ENCODE data around the gene CLCNKB. TPM values are rescaled to one million over a fixed set of nuclear protein-coding genes. Genes with fewer than 3 reads are reported as not detected.
A peak's percentile ranks its signal among the peaks of the same experiment; 100 is the strongest.

The CLCNKB gene
- total and polyA plus RNA-seq, 2 of the 13 experiments (the other 11 are each of a cell fraction or from before 2014, with no cell fraction given) = 0.04 TPM; not detected in 1

DNA sequence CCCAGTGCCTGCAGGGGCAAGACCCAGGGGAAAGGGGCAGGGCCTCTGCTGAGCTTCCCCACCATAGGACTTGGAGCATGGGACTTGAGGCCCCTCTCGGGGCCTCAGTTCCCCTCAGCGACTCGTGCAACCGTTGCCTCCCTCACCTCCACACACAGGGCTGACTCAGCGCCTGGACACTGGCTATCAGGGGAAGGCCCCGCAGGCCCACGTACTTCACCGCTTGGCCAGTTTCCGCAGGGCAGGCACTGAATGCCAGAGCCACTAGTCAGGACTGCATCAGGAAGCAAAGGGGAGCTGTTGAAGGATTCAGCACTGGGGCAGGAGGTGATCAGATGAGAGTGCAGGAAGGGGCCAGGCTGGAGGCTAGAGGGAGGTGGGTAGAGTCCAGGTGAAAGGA is 45.4 kb downstream of the CLCNKB start:
- Histone ChIP-seq H4K20me1 (ENCODE audit: insufficient read depth, low read length) (no peaks in the 10 kb centered on the region), H3K79me2 (ENCODE audit: insufficient read depth, low read length) (no peaks in the 10 kb centered on the region), H3K4me1 (ENCODE audit: insufficient read depth, low read length) (peaks cover 50% of the 10 kb centered on the region), H3K4me3 (replicated peaks in 1 of 3; ENCODE audit: insufficient read depth in 1 of 3, low read depth in 2 of 3, low read length in 3 of 3) (peak overlapping the region in 1 of 3 experiments; percentile 59; a peak in 1 of 6 replicates), H3K27me3 (ENCODE audit: control insufficient read depth in 1 of 2, insufficient read depth in 2 of 2, low read length in 2 of 2) (peaks cover 2 to 60% of the 10 kb centered on the region in 2 experiments; a peak in 4 of 5 replicates), H3K4me2 (ENCODE audit: low read depth, low read length) (peak overlapping the region; percentile 61; the same call in 1 of the 2 replicates), H3K36me3 (replicated peaks in 1 of 2; ENCODE audit: control insufficient read depth in 1 of 2, insufficient read depth in 2 of 2, low read length in 2 of 2) (no peaks in the 10 kb centered on the region), H3K9me3 (ENCODE audit: low read length) (no peaks in the 10 kb centered on the region), H3K9ac (ENCODE audit: insufficient read depth, low read depth, low read length) (peak overlapping the region; percentile 8; the same call in 1 of the 2 replicates), H3K27ac (ENCODE audit: extremely low read length, insufficient read depth, low read length) (no peak overlapping the region), H2AFZ (ENCODE audit: low read length) (no peak overlapping the region)
- no peak for FAIRE-seq
- no TSS peak for BruUV-seq (replicated peaks)
- ChIA-PET POLR2A (no interaction called here), CTCF (ENCODE audit: low intra/inter-chr PET ratio, low total read pairs) (no interaction called here)
- in situ Hi-C loops (cut with HindIII; ENCODE audit: extremely low pct_ligation_motif_present, low pct_unique_long_range_greater_than_20kb) (no loop called here), intact Hi-C loops (cut with micrococcal nuclease; ENCODE audit: unreplicated experiment) (no loop called here)
- DNase-seq (ENCODE audit: low spot score) = no peak
- WGBS (ENCODE audit: low lambda C conversion rate) = 6% methylated on average over 2 of the region's 9 CpGs
- peak; percentile 49; the same call in 2 of the 3 replicates for ATAC-seq
- TF ChIP-seq ZNF670 (CRISPR knock-in tag; IDR thresholded peaks at IDR 0.05; ENCODE audit: borderline replicate concordance) = no peak
- TF ChIP-seq RBM39 (IDR thresholded peaks at IDR 0.05; ENCODE audit: low read depth, low read length, poor library complexity, severe bottlenecking) = no peak
- no peak for TF ChIP-seq NCOA5 (CRISPR knock-in tag; IDR thresholded peaks at IDR 0.05)
- no peak for TF ChIP-seq ZNF616 (CRISPR knock-in tag; IDR thresholded peaks at IDR 0.05; ENCODE audit: low read depth)
- peak; percentile 28; the same call in 1 of the 2 replicates for TF ChIP-seq MAFF (IDR thresholded peaks at IDR 0.05; ENCODE audit: low read depth, low read length)
- TF ChIP-seq, protein P1, sequence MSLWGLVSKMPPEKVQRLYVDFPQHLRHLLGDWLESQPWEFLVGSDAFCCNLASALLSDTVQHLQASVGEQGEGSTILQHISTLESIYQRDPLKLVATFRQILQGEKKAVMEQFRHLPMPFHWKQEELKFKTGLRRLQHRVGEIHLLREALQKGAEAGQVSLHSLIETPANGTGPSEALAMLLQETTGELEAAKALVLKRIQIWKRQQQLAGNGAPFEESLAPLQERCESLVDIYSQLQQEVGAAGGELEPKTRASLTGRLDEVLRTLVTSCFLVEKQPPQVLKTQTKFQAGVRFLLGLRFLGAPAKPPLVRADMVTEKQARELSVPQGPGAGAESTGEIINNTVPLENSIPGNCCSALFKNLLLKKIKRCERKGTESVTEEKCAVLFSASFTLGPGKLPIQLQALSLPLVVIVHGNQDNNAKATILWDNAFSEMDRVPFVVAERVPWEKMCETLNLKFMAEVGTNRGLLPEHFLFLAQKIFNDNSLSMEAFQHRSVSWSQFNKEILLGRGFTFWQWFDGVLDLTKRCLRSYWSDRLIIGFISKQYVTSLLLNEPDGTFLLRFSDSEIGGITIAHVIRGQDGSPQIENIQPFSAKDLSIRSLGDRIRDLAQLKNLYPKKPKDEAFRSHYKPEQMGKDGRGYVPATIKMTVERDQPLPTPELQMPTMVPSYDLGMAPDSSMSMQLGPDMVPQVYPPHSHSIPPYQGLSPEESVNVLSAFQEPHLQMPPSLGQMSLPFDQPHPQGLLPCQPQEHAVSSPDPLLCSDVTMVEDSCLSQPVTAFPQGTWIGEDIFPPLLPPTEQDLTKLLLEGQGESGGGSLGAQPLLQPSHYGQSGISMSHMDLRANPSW (CRISPR knock-in tag; IDR thresholded peaks at IDR 0.05; ENCODE audit: borderline replicate concordance) = no peak
- TF ChIP-seq HNRNPL (IDR thresholded peaks at IDR 0.05; ENCODE audit: low read depth, low read length) = 0 out of 2 replicates have a peak, but pooled peaks have one; percentile 11
- TF ChIP-seq GPN1 (CRISPR knock-in tag; IDR thresholded peaks at IDR 0.05; ENCODE audit: borderline replicate concordance) = no peak
- TF ChIP-seq ZNF317 (CRISPR knock-in tag; IDR thresholded peaks at IDR 0.05) = no peak
- TF ChIP-seq, protein P2, sequence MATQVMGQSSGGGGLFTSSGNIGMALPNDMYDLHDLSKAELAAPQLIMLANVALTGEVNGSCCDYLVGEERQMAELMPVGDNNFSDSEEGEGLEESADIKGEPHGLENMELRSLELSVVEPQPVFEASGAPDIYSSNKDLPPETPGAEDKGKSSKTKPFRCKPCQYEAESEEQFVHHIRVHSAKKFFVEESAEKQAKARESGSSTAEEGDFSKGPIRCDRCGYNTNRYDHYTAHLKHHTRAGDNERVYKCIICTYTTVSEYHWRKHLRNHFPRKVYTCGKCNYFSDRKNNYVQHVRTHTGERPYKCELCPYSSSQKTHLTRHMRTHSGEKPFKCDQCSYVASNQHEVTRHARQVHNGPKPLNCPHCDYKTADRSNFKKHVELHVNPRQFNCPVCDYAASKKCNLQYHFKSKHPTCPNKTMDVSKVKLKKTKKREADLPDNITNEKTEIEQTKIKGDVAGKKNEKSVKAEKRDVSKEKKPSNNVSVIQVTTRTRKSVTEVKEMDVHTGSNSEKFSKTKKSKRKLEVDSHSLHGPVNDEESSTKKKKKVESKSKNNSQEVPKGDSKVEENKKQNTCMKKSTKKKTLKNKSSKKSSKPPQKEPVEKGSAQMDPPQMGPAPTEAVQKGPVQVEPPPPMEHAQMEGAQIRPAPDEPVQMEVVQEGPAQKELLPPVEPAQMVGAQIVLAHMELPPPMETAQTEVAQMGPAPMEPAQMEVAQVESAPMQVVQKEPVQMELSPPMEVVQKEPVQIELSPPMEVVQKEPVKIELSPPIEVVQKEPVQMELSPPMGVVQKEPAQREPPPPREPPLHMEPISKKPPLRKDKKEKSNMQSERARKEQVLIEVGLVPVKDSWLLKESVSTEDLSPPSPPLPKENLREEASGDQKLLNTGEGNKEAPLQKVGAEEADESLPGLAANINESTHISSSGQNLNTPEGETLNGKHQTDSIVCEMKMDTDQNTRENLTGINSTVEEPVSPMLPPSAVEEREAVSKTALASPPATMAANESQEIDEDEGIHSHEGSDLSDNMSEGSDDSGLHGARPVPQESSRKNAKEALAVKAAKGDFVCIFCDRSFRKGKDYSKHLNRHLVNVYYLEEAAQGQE (IDR thresholded peaks at IDR 0.05; ENCODE audit: borderline replicate concordance in 1 of 2, low read depth in 1 of 2, low read length in 2 of 2) = no peak
- TF ChIP-seq, protein P3, sequence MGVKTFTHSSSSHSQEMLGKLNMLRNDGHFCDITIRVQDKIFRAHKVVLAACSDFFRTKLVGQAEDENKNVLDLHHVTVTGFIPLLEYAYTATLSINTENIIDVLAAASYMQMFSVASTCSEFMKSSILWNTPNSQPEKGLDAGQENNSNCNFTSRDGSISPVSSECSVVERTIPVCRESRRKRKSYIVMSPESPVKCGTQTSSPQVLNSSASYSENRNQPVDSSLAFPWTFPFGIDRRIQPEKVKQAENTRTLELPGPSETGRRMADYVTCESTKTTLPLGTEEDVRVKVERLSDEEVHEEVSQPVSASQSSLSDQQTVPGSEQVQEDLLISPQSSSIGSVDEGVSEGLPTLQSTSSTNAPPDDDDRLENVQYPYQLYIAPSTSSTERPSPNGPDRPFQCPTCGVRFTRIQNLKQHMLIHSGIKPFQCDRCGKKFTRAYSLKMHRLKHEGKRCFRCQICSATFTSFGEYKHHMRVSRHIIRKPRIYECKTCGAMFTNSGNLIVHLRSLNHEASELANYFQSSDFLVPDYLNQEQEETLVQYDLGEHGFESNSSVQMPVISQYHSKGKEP (CRISPR knock-in tag; IDR thresholded peaks at IDR 0.05) = no peak
- TF ChIP-seq, protein P4, sequence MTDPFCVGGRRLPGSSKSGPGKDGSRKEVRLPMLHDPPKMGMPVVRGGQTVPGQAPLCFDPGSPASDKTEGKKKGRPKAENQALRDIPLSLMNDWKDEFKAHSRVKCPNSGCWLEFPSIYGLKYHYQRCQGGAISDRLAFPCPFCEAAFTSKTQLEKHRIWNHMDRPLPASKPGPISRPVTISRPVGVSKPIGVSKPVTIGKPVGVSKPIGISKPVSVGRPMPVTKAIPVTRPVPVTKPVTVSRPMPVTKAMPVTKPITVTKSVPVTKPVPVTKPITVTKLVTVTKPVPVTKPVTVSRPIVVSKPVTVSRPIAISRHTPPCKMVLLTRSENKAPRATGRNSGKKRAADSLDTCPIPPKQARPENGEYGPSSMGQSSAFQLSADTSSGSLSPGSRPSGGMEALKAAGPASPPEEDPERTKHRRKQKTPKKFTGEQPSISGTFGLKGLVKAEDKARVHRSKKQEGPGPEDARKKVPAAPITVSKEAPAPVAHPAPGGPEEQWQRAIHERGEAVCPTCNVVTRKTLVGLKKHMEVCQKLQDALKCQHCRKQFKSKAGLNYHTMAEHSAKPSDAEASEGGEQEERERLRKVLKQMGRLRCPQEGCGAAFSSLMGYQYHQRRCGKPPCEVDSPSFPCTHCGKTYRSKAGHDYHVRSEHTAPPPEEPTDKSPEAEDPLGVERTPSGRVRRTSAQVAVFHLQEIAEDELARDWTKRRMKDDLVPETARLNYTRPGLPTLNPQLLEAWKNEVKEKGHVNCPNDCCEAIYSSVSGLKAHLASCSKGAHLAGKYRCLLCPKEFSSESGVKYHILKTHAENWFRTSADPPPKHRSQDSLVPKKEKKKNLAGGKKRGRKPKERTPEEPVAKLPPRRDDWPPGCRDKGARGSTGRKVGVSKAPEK (CRISPR knock-in tag; IDR thresholded peaks at IDR 0.05; ENCODE audit: borderline replicate concordance) = no peak
- 0 out of 2 replicates have a peak, but pooled peaks have one; percentile 20 for TF ChIP-seq ZNF724P (CRISPR knock-in tag; IDR thresholded peaks at IDR 0.05; ENCODE audit: borderline replicate concordance)

All from HepG2 (cell line).